ENCODE data around the gene TUBA1B. TPM values are rescaled to one million over a fixed set of nuclear protein-coding genes. Genes with fewer than 3 reads are reported as not detected.

TUBA1B gene
- total RNA-seq, 1 donor from 2014 or later = 544 TPM

GRCh38 chr12:49079793-49080192 is 51.4 kb downstream of the TUBA1B start:
- H3K4me3 Mint-ChIP-seq (ENCODE audit: unreplicated experiment) = no peak overlapping the region

More at GRCh38 chr12:49079793-49080192, 51.4 kb downstream of the TUBA1B start:
- DNase-seq (ENCODE audit: low spot score) = no peak
- H3K9me3 Mint-ChIP-seq (ENCODE audit: low read depth) = no peaks in the 10 kb centered on the region
- no peak overlapping the region for H3K27ac Mint-ChIP-seq (ENCODE audit: unreplicated experiment)
- H3K4me1 Mint-ChIP-seq (ENCODE audit: low read depth) = no peaks in the 10 kb centered on the region
- no peaks in the 10 kb centered on the region for H3K36me3 Mint-ChIP-seq (ENCODE audit: low read depth)
- H3K27me3 Mint-ChIP-seq (ENCODE audit: low read depth) = peaks cover 6% of the 10 kb centered on the region
- TF ChIP-seq, protein P1, sequence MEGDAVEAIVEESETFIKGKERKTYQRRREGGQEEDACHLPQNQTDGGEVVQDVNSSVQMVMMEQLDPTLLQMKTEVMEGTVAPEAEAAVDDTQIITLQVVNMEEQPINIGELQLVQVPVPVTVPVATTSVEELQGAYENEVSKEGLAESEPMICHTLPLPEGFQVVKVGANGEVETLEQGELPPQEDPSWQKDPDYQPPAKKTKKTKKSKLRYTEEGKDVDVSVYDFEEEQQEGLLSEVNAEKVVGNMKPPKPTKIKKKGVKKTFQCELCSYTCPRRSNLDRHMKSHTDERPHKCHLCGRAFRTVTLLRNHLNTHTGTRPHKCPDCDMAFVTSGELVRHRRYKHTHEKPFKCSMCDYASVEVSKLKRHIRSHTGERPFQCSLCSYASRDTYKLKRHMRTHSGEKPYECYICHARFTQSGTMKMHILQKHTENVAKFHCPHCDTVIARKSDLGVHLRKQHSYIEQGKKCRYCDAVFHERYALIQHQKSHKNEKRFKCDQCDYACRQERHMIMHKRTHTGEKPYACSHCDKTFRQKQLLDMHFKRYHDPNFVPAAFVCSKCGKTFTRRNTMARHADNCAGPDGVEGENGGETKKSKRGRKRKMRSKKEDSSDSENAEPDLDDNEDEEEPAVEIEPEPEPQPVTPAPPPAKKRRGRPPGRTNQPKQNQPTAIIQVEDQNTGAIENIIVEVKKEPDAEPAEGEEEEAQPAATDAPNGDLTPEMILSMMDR (IDR thresholded peaks at IDR 0.05) = no peak

Other genes with a start within 250 kb of the TUBA1B start
- gene FKBP11, start 205.9 kb downstream of the TUBA1B start, total RNA-seq = 23.5 to 30.7 TPM (median 24.0 TPM) in 3 replicates
- gene ARF3, start 173.9 kb downstream of the TUBA1B start, total RNA-seq = 116 to 128 TPM (median 126 TPM) in 3 replicates
- 0.25 to 0.39 TPM in 2 of 3 replicates, not detected in the other for gene WNT10B, start 159.7 kb downstream of the TUBA1B start, total RNA-seq
- gene WNT1, start 153.1 kb downstream of the TUBA1B start, total RNA-seq = not detected in 3 replicates
- gene DDN, start 132.0 kb downstream of the TUBA1B start, total RNA-seq = 0.10 to 0.74 TPM (median 0.72 TPM) in 3 replicates
- 61.5 to 77.1 TPM (median 61.7 TPM) in 3 replicates for gene PRKAG1, start 112.6 kb downstream of the TUBA1B start, total RNA-seq
- 65.4 to 73.8 TPM (median 70.7 TPM) in 3 replicates for gene KMT2D, start 70.6 kb downstream of the TUBA1B start, total RNA-seq
- gene RHEBL1, start 61.4 kb downstream of the TUBA1B start, total RNA-seq = 0.64 to 0.95 TPM in 2 of 3 replicates, not detected in the other
- 0.07 TPM in 1 of 3 replicates, not detected in the others for gene DHH, start 36.6 kb downstream of the TUBA1B start, total RNA-seq
- gene LMBR1L, start 20.5 kb downstream of the TUBA1B start, total RNA-seq = 37.0 to 47.3 TPM (median 46.9 TPM) in 3 replicates
- gene TUBA1A, start 57.7 kb upstream of the TUBA1B start, total RNA-seq = 431 to 551 TPM (median 437 TPM) in 3 replicates
- 171 to 200 TPM (median 176 TPM) in 3 replicates for gene TUBA1C, start 133.7 kb upstream of the TUBA1B start, total RNA-seq
- not detected in 3 replicates for gene PRPH, start 163.8 kb upstream of the TUBA1B start, total RNA-seq
- gene TROAP, start 191.9 kb upstream of the TUBA1B start, total RNA-seq = 4.0 to 6.5 TPM (median 6.2 TPM) in 3 replicates
- 0.33 to 0.60 TPM (median 0.46 TPM) in 3 replicates for gene C1QL4, start 205.8 kb upstream of the TUBA1B start, total RNA-seq
- 0.36 to 1.1 TPM (median 0.50 TPM) in 3 replicates for gene DNAJC22, start 215.5 kb upstream of the TUBA1B start, total RNA-seq
- gene SPATS2, start 236.1 kb upstream of the TUBA1B start, total RNA-seq = 24.1 to 26.2 TPM (median 24.2 TPM) in 3 replicates

All from chondrocyte (in vitro differentiated cells).